ENCODE data around the gene SNAI3.

The SNAI3 gene

GRCh38 chr16:88699180-88699579 lies 12.9 kb upstream of the SNAI3 start:
- no peak for TF ChIP-seq CTCF (IDR thresholded peaks at IDR 0.05; ENCODE audit: poor library complexity, severe bottlenecking)
- Histone ChIP-seq H3K9me3 (ENCODE audit: severe bottlenecking) (no peaks in the 10 kb centered on the region), H3K27ac (ENCODE audit: poor library complexity, severe bottlenecking) (no peak overlapping the region), H3K36me3 (ENCODE audit: low read depth) (peaks cover 20% of the 10 kb centered on the region), H3K4me1 (ENCODE audit: insufficient read depth, poor library complexity, severe bottlenecking) (peaks cover 7% of the 10 kb centered on the region), H3K27me3 (ENCODE audit: insufficient read depth, poor library complexity, severe bottlenecking) (no peaks in the 10 kb centered on the region), H3K4me3 (ENCODE audit: severe bottlenecking) (no peak overlapping the region)
- ATAC-seq (ENCODE audit: low read depth): no peak
- no peak for DNase-seq (ENCODE audit: low spot score)

GRCh38 chr16:88698646-88699045 lies 12.3 kb upstream of the SNAI3 start:
- no peak for TF ChIP-seq CTCF (IDR thresholded peaks at IDR 0.05; ENCODE audit: poor library complexity, severe bottlenecking)
- Histone ChIP-seq H3K27me3 (ENCODE audit: insufficient read depth, poor library complexity, severe bottlenecking) (no peaks in the 10 kb centered on the region), H3K36me3 (ENCODE audit: low read depth) (peaks cover 20% of the 10 kb centered on the region), H3K9me3 (ENCODE audit: severe bottlenecking) (no peaks in the 10 kb centered on the region), H3K27ac (ENCODE audit: poor library complexity, severe bottlenecking) (no peak overlapping the region), H3K4me1 (ENCODE audit: insufficient read depth, poor library complexity, severe bottlenecking) (peaks cover 7% of the 10 kb centered on the region), H3K4me3 (ENCODE audit: severe bottlenecking) (no peak overlapping the region)
- no peak for ATAC-seq (ENCODE audit: low read depth)
- no peak for DNase-seq (ENCODE audit: low spot score)

GRCh38 chr16:88697831-88698615 lies 11.7 kb upstream of the SNAI3 start:
- ATAC-seq (ENCODE audit: low read depth) (0 out of 3 replicates have a peak, but pooled peaks have one; percentile 21), DNase-seq (ENCODE audit: low spot score) (no peak)
- peaks cover 7% of the 10 kb centered on the region for H3K4me1 ChIP-seq (ENCODE audit: insufficient read depth, poor library complexity, severe bottlenecking)
- peaks cover 20% of the 10 kb centered on the region for H3K36me3 ChIP-seq (ENCODE audit: low read depth)
- TF ChIP-seq CTCF (IDR thresholded peaks at IDR 0.05; ENCODE audit: poor library complexity, severe bottlenecking): peak; percentile 28
- no peak overlapping the region for H3K27ac ChIP-seq (ENCODE audit: poor library complexity, severe bottlenecking)
- H3K9me3 ChIP-seq (ENCODE audit: severe bottlenecking): no peaks in the 10 kb centered on the region
- H3K27me3 ChIP-seq (ENCODE audit: insufficient read depth, poor library complexity, severe bottlenecking): no peaks in the 10 kb centered on the region
- H3K4me3 ChIP-seq (ENCODE audit: severe bottlenecking): no peak overlapping the region

- Histone ChIP-seq H3K27me3 (ENCODE audit: insufficient read depth, poor library complexity, severe bottlenecking) (no peaks in the 10 kb centered on the region), H3K4me1 (ENCODE audit: insufficient read depth, poor library complexity, severe bottlenecking) (peaks cover 7% of the 10 kb centered on the region), H3K36me3 (ENCODE audit: low read depth) (peaks cover 20% of the 10 kb centered on the region), H3K4me3 (ENCODE audit: severe bottlenecking) (no peak overlapping the region), H3K27ac (ENCODE audit: poor library complexity, severe bottlenecking) (no peak overlapping the region), H3K9me3 (ENCODE audit: severe bottlenecking) (no peaks in the 10 kb centered on the region)
- TF ChIP-seq CTCF (IDR thresholded peaks at IDR 0.05; ENCODE audit: poor library complexity, severe bottlenecking): no peak
- ATAC-seq (ENCODE audit: low read depth) (no peak), DNase-seq (ENCODE audit: low spot score) (no peak)
Measured at GRCh38 chr16:88697116-88697830, 11.0 kb upstream of the SNAI3 start.
